ENCODE data around the gene MRFAP1L1. TPM values are rescaled to one million over a fixed set of nuclear protein-coding genes. Genes with fewer than 3 reads are reported as not detected.
A peak's percentile ranks its signal among the peaks of the same experiment; 100 is the strongest.

The MRFAP1L1 gene
- total RNA-seq, 1 donor from 2014 or later = 48.8 TPM

- no peak for DNase-seq
- Histone ChIP-seq H3K27ac (no peak overlapping the region), H3K27me3 (ENCODE audit: low read depth) (no peaks in the 10 kb centered on the region), H3K9me3 (no peaks in the 10 kb centered on the region), H3K4me1 (peaks cover 25% of the 10 kb centered on the region), H3K4me3 (no peak overlapping the region), H3K36me3 (peaks cover 7% of the 10 kb centered on the region)
- intact Hi-C loops (cut with DNase I) = no loop called here
- no peak for TF ChIP-seq CTCF (IDR thresholded peaks at IDR 0.05)
- no peak for ATAC-seq
Measured at GRCh38 chr4:6672131-6672530, 37.5 kb downstream of the MRFAP1L1 start.

- no peak for TF ChIP-seq CTCF (IDR thresholded peaks at IDR 0.05)
- Histone ChIP-seq H3K9me3 (no peaks in the 10 kb centered on the region), H3K36me3 (peaks cover 7% of the 10 kb centered on the region), H3K4me1 (peaks cover 20% of the 10 kb centered on the region), H3K4me3 (no peak overlapping the region), H3K27ac (no peak overlapping the region), H3K27me3 (ENCODE audit: low read depth) (no peaks in the 10 kb centered on the region)
- intact Hi-C loops (cut with DNase I) = no loop called here
- no peak for ATAC-seq
- no peak for DNase-seq
Measured at GRCh38 chr4:6671648-6672047, 38.0 kb downstream of the MRFAP1L1 start.

- no peak overlapping the region for H3K4me3 ChIP-seq
- peaks cover 13% of the 10 kb centered on the region for H3K4me1 ChIP-seq
- H3K27me3 ChIP-seq (ENCODE audit: low read depth) = peaks cover 21% of the 10 kb centered on the region
- no peak overlapping the region for H3K27ac ChIP-seq
- no peak for TF ChIP-seq CTCF (IDR thresholded peaks at IDR 0.05)
- DNase-seq (no peak), ATAC-seq (no peak)
- no peaks in the 10 kb centered on the region for H3K9me3 ChIP-seq
- no peaks in the 10 kb centered on the region for H3K36me3 ChIP-seq
- intact Hi-C loops (cut with DNase I) = no loop called here
Measured at GRCh38 chr4:6668391-6668790, 41.3 kb downstream of the MRFAP1L1 start.

- Histone ChIP-seq H3K27ac (no peak overlapping the region), H3K4me1 (peaks cover 13% of the 10 kb centered on the region), H3K36me3 (no peaks in the 10 kb centered on the region), H3K9me3 (no peaks in the 10 kb centered on the region), H3K27me3 (ENCODE audit: low read depth) (peaks cover 24% of the 10 kb centered on the region), H3K4me3 (no peak overlapping the region)
- ATAC-seq = no peak
- no peak for DNase-seq
- intact Hi-C loops (cut with DNase I) = no loop called here
- no peak for TF ChIP-seq CTCF (IDR thresholded peaks at IDR 0.05)
Measured at GRCh38 chr4:6665320-6665654, 44.4 kb downstream of the MRFAP1L1 start.

GRCh38 chr4:6663596-6664393, 45.9 kb downstream of the MRFAP1L1 start:
- intact Hi-C loops (cut with DNase I) = no loop called here
- ATAC-seq (peak in 1 of 2 donors; percentile 29), DNase-seq (no peak)
- peaks cover 28% of the 10 kb centered on the region for H3K27me3 ChIP-seq (ENCODE audit: low read depth)
- peak overlapping the region; percentile 38 for H3K4me3 ChIP-seq
- H3K27ac ChIP-seq = no peak overlapping the region
- TF ChIP-seq CTCF (IDR thresholded peaks at IDR 0.05) = no peak
- no peaks in the 10 kb centered on the region for H3K9me3 ChIP-seq
- no peaks in the 10 kb centered on the region for H3K36me3 ChIP-seq
- H3K4me1 ChIP-seq = peaks cover 19% of the 10 kb centered on the region
